HL-60 (cell line): Measurements from ENCODE around the gene HSPH1.
"Not testable (repeated sequence)": the region's sequence is repeated elsewhere in the genome, so short reads cannot be mapped to it uniquely, and the experiment has no call there.

Source experiments
- DNase-seq, 2 experiments: peaks; one replicate each; pipeline ENCODE4 v3.0.0-alpha.2; 2010 to 2020; ENCODE audit warnings: low read depth in 1 of 2, low spot score in 1 of 2
- H3K27ac ChIP-seq: fragments of 250-450 bp; sonication (Bioruptor Pico); replicated peaks from 2 replicates; pipeline ENCODE4 v1.5.1; 2020; ENCODE audit warnings: mild to moderate bottlenecking, moderate library complexity
- H3K27me3 ChIP-seq: fragments of 250-450 bp; sonication (Bioruptor Pico); 2 replicates; pipeline ENCODE4 v1.5.1; 2021; ENCODE audit warnings: mild to moderate bottlenecking, moderate library complexity; ENCODE audit not compliant: insufficient read depth, poor library complexity, severe bottlenecking
- H3K4me3 ChIP-seq: replicated peaks from 2 replicates; pipeline ENCODE4 v1.5.1; 2011; ENCODE audit warnings: mild to moderate bottlenecking, control low read depth, low read length; ENCODE audit not compliant: insufficient read depth
- CTCF ChIP-seq: IDR thresholded peaks from one replicate; pipeline ENCODE4 v1.5.1; 2011; ENCODE audit warnings: low read length, control low read depth, inconsistent platforms; ENCODE audit not compliant: insufficient read depth
- GABPA ChIP-seq: IDR thresholded peaks from 2 replicates; pipeline ENCODE4 v1.6.1; 2012; ENCODE audit warnings: low read depth
- POLR2AphosphoS5 ChIP-seq: IDR thresholded peaks from 2 replicates; pipeline ENCODE4 v1.6.1; 2012; ENCODE audit warnings: low read depth
- REST ChIP-seq: IDR thresholded peaks from 2 replicates; pipeline ENCODE4 v1.6.1; 2012; ENCODE audit warnings: low read depth; ENCODE audit not compliant: insufficient replicate concordance
- SPI1 ChIP-seq: IDR thresholded peaks from 2 replicates; pipeline ENCODE4 v1.6.1; 2012; ENCODE audit warnings: low read depth, mild to moderate bottlenecking, borderline replicate concordance

The HSPH1 gene

GRCh38 chr13:31184451-31184850, 22.7 kb upstream of the HSPH1 start:
- no peak overlapping the region for H3K27ac ChIP-seq
- no peaks in the 10 kb centered on the region for H3K27me3 ChIP-seq
- H3K4me3 ChIP-seq = no peak overlapping the region
- TF ChIP-seq REST (no peak), CTCF (no peak), POLR2AphosphoS5 (no peak), SPI1 (no peak), GABPA (no peak)
- DNase-seq = no peak

GRCh38 chr13:31182987-31183386, 21.3 kb upstream of the HSPH1 start:
- H3K27me3 ChIP-seq = no peaks in the 10 kb centered on the region
- TF ChIP-seq POLR2AphosphoS5 = no peak
- no peak for TF ChIP-seq REST
- no peak for TF ChIP-seq GABPA
- TF ChIP-seq SPI1 = no peak
- no peak for TF ChIP-seq CTCF
- DNase-seq = no peak
- no peak overlapping the region for H3K4me3 ChIP-seq
- no peak overlapping the region for H3K27ac ChIP-seq

- no peak overlapping the region for H3K4me3 ChIP-seq
- peak in 1 of 2 experiments; percentile 19 for DNase-seq
- no peaks in the 10 kb centered on the region for H3K27me3 ChIP-seq
- H3K27ac ChIP-seq = no peak overlapping the region
- TF ChIP-seq SPI1 (peak; percentile 70; the same call in 1 of the 2 replicates), POLR2AphosphoS5 (no peak)
Measured at GRCh38 chr13:31179754-31180153, 18.1 kb upstream of the HSPH1 start.

- Histone ChIP-seq H3K27me3 (no peaks in the 10 kb centered on the region), H3K27ac (no peak overlapping the region), H3K4me3 (no peak overlapping the region)
- no peak for DNase-seq
- no peak for TF ChIP-seq GABPA
- TF ChIP-seq SPI1 = no peak
- no peak for TF ChIP-seq POLR2AphosphoS5
- TF ChIP-seq REST = no peak
- no peak for TF ChIP-seq CTCF
Measured at GRCh38 chr13:31179241-31179640, 17.5 kb upstream of the HSPH1 start.

- H3K4me3 ChIP-seq, DNase-seq, H3K27me3 ChIP-seq, H3K27ac ChIP-seq: not testable (repeated sequence)
Measured at GRCh38 chr13:31177813-31178495, 16.2 kb upstream of the HSPH1 start.
